ENCODE measurements around the gene ZBTB5. TPM values are rescaled to one million over a fixed set of nuclear protein-coding genes. Genes with fewer than 3 reads are reported as not detected.

The ZBTB5 gene
- total and polyA plus RNA-seq, 2 of the 13 experiments (the other 11 are each of a cell fraction or from before 2014, with no cell fraction given): 12.5 to 20.5 TPM

DNA sequence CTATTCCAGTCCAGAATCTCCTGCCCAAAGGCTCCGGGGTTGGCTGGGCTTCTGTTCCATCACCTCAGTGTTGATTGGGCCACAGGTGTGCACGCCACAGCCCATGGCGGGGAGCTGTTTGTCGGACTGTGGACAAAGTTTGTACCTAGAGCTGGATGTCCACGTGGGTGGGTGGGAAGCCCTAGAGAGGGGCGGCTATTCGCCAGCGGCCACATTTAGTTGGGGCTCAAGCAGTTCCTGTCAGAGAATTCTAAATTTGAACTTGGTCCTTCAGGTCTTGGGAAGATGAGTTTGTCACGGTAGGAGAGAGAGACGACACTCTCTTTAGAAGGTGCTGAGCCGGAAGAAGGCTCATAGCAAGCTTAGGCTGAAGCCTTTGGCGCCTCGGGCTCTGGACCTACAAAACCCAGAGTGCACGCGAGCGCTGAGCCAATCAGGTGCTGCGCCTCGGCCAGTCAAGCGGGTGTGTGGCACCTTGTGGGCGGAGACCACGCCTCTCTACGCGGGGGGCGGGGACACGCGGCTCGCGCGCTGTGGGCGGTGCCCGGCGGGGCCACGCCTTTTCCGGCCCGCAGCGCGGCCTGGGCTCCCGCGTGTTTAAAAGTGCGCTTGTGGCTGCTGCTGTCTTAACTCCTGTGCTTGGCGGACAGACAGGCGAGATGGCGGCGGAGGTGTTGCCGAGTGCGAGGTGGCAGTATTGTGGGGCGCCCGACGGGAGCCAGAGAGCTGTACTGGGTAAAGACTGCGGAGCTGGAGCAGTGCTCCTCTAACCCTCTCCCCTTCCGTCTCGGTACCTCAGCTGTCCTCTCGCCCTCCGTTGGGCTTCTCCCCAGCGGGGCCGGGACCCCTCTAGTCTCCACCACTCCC, 20.4 kb upstream of the ZBTB5 start, which contains the start of gene POLR1E (continued):
- TF ChIP-seq FOSL1 (CRISPR knock-in tag; IDR thresholded peaks at IDR 0.05; ENCODE audit: borderline replicate concordance) (no peak), WIZ (CRISPR knock-in tag; IDR thresholded peaks at IDR 0.05) (no peak), CBX2 (IDR thresholded peaks at IDR 0.05; ENCODE audit: low read depth, low read length) (no peak), CBX2 (CRISPR knock-in tag; IDR thresholded peaks at IDR 0.05; ENCODE audit: low read depth) (no peak), NFKB2 (CRISPR knock-in tag; IDR thresholded peaks at IDR 0.05; ENCODE audit: borderline replicate concordance) (peak; percentile 82; the same call in 1 of the 2 replicates), HOXA5 (CRISPR knock-in tag; IDR thresholded peaks at IDR 0.05) (peak; percentile 43; the same call in 1 of the 2 replicates), ZNF543 (CRISPR knock-in tag; IDR thresholded peaks at IDR 0.05) (peak; percentile 72; the same call in 1 of the 2 replicates), HMG20B (CRISPR knock-in tag; conservative IDR thresholded peaks at IDR 0.05) (no peak), ZNF317 (CRISPR knock-in tag; IDR thresholded peaks at IDR 0.05) (no peak), ZNF446 (CRISPR knock-in tag; IDR thresholded peaks at IDR 0.05) (no peak), ZNF761 (CRISPR knock-in tag; conservative IDR thresholded peaks at IDR 0.05) (peak; percentile 88), NKX3-1 (CRISPR knock-in tag; IDR thresholded peaks at IDR 0.05) (no peak), ERF (CRISPR knock-in tag; IDR thresholded peaks at IDR 0.05) (no peak; the same call in 1 of the 2 replicates), ZNF549 (CRISPR knock-in tag; IDR thresholded peaks at IDR 0.05) (no peak), E2F2 (CRISPR knock-in tag; IDR thresholded peaks at IDR 0.05; ENCODE audit: borderline replicate concordance) (peak; percentile 29; the same call in 1 of the 2 replicates), CCDC6 (CRISPR knock-in tag; IDR thresholded peaks at IDR 0.05) (no peak; the same call in 1 of the 2 replicates), ZNF572 (CRISPR knock-in tag; IDR thresholded peaks at IDR 0.05) (no peak), CENPX (CRISPR knock-in tag; IDR thresholded peaks at IDR 0.05) (no peak), AHR (CRISPR knock-in tag; IDR thresholded peaks at IDR 0.05) (no peak), PRDM15 (CRISPR knock-in tag; IDR thresholded peaks at IDR 0.05) (no peak), ZFP36L1 (CRISPR knock-in tag; IDR thresholded peaks at IDR 0.05) (no peak; the same call in 1 of the 2 replicates), PRDM4 (CRISPR knock-in tag; IDR thresholded peaks at IDR 0.05; ENCODE audit: borderline replicate concordance) (no peak)
- TF ChIP-seq, protein P1, sequence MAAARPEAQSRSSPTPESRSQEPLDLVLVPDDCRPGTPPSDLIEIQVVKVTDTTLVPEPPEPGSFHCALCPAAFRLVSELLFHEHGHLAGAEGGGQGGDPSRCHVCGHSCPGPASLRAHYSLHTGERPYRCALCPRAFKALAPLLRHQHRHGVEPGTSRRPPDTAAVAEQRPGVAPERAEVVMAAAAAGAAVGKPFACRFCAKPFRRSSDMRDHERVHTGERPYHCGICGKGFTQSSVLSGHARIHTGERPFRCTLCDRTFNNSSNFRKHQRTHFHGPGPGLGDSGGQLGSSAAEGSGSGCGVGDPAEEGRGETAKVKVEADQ (CRISPR knock-in tag; IDR thresholded peaks at IDR 0.05; ENCODE audit: borderline replicate concordance): no peak

Measured in HepG2 (cell line).